CD4-positive, CD25-positive, alpha-beta regulatory T cell (primary cell): ENCODE data around the gene RASAL2. TPM values are rescaled to one million over a fixed set of nuclear protein-coding genes. Genes with fewer than 3 reads are reported as not detected.

Experiments used
- ATAC-seq, 2 donors: fragments of 150-1000 bp; cut with Tn5 transposase; one replicate each; pipeline ENCODE4 v1.10.0; 2021; ENCODE audit warnings: low read depth in 2 of 2, moderate number of reproducible peaks in 2 of 2, moderate library complexity in 1 of 2
- DNase-seq, 3 donors: peaks; one replicate each; pipeline versions ENCODE4 v3.0.0 to v3.0.0-alpha.2; 2012 to 2022; ENCODE audit warnings: mixed read lengths in 1 of 3
- H3K27ac ChIP-seq: one replicate; pipeline ENCODE4 v1.7.0; 2013; ENCODE audit warnings: mild to moderate bottlenecking, low read length; ENCODE audit not compliant: insufficient read depth, poor library complexity, severe bottlenecking
- H3K27me3 ChIP-seq: one replicate; pipeline ENCODE4 v1.7.0; 2013; ENCODE audit warnings: low read length; ENCODE audit not compliant: control insufficient read depth, insufficient read depth
- H3K36me3 ChIP-seq: one replicate; pipeline ENCODE4 v1.7.0; 2013; ENCODE audit warnings: mild to moderate bottlenecking, low read length, moderate library complexity; ENCODE audit not compliant: control insufficient read depth, insufficient read depth
- H3K4me1 ChIP-seq: 2 replicates; pipeline ENCODE4 v1.7.0; 2013; ENCODE audit warnings: mild to moderate bottlenecking, low read length; ENCODE audit not compliant: insufficient read depth, control insufficient read depth, poor library complexity, severe bottlenecking
- H3K4me3 ChIP-seq: one replicate; pipeline ENCODE4 v1.7.0; 2013; ENCODE audit warnings: low read depth, mild to moderate bottlenecking, low read length, moderate library complexity
- H3K9me3 ChIP-seq, 2 experiments: 1 replicate in 1 of 2; 2 replicates in 1 of 2; pipeline ENCODE4 v1.7.0; 2013; ENCODE audit warnings: low read length in 2 of 2, mild to moderate bottlenecking in 1 of 2, moderate library complexity in 1 of 2; ENCODE audit not compliant: control insufficient read depth in 2 of 2
- H3K27ac Mint-ChIP-seq, 3 donors: one replicate each; pipeline ENCODE4 v1.8.0; 2020 to 2022; ENCODE audit warnings: mild to moderate bottlenecking in 3 of 3, mixed read lengths in 3 of 3, moderate library complexity in 2 of 3
- H3K27me3 Mint-ChIP-seq: one replicate; pipeline ENCODE4 v1.8.0; 2022; ENCODE audit warnings: mild to moderate bottlenecking, mixed read lengths
- H3K36me3 Mint-ChIP-seq: one replicate; pipeline ENCODE4 v1.8.0; 2020; ENCODE audit warnings: mixed read lengths
- H3K4me1 Mint-ChIP-seq, 4 donors: one replicate each; pipeline ENCODE4 v1.8.0; 2020 to 2022; ENCODE audit warnings: mixed read lengths in 4 of 4, mild to moderate bottlenecking in 1 of 4
- H3K4me3 Mint-ChIP-seq, 4 donors: one replicate each; pipeline ENCODE4 v1.8.0; 2020 to 2022; ENCODE audit warnings: mild to moderate bottlenecking in 4 of 4, mixed read lengths in 4 of 4, moderate library complexity in 3 of 4
- H3K9me3 Mint-ChIP-seq, 7 donors: one replicate each; pipeline ENCODE4 v1.8.0; 2020 to 2022; ENCODE audit warnings: mixed read lengths in 7 of 7, mild to moderate bottlenecking in 3 of 7, moderate library complexity in 2 of 7
- polyA plus RNA-seq, 4 donors: library from polyadenylated mRNA; unstranded; fragments of 300-500 nt; fragmentation: Illumina TruSeq; gene quantifications; one replicate each; pipeline ENCODE4 v1.2.3, GENCODE V29; 2021
- total RNA-seq: library from RNA; stranded (reverse); gene quantifications from one replicate; pipeline ENCODE4 v1.2.3, GENCODE V29; 2022

RASAL2 gene
- total and polyA plus RNA-seq, 5 donors from 2014 or later = not detected

- Histone ChIP-seq H3K27ac (no peak overlapping the region), H3K4me1 (no peaks in the 10 kb centered on the region), H3K9me3 (no peaks in the 10 kb centered on the region), H3K27me3 (no peaks in the 10 kb centered on the region), H3K4me3 (no peak overlapping the region), H3K36me3 (no peaks in the 10 kb centered on the region)
- H3K4me3 Mint-ChIP-seq = no peak overlapping the region
- DNase-seq (no peak), ATAC-seq (no peak)
- no peaks in the 10 kb centered on the region for H3K4me1 Mint-ChIP-seq
- no peaks in the 10 kb centered on the region for H3K36me3 Mint-ChIP-seq
- H3K27me3 Mint-ChIP-seq = no peaks in the 10 kb centered on the region
- peaks cover 0 to 6% (median 0%) of the 10 kb centered on the region in 7 donors for H3K9me3 Mint-ChIP-seq
- no peak overlapping the region for H3K27ac Mint-ChIP-seq
These were observed 305.3 kb downstream of the RASAL2 start for GRCh38 chr1:178399177-178399728.

DNA sequence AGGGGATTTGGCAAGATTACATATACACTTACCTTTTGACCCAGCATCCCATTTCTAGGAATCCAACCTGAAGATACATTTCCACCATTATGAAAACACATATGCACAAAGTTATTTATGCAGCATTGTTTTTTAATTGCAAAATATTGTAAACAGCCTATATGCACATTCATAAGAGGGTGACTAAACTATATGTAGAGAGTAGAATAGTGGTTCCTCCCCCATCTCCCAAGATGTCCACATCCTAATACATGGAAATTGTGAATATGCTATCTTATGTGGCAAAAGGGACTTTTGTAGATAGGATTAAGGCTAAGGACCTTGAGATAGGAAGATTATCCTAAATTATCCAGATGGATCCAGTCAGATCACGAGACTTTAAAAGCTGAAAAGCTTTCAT lies 311.2 kb downstream of the RASAL2 start:
- Mint-ChIP-seq H3K27me3 (peaks cover 6% of the 10 kb centered on the region), H3K9me3 (peaks cover 0 to 6% (median under 1%) of the 10 kb centered on the region in 7 donors), H3K4me1 (no peaks in the 10 kb centered on the region), H3K36me3 (no peaks in the 10 kb centered on the region), H3K4me3 (no peak overlapping the region), H3K27ac (no peak overlapping the region)
- Histone ChIP-seq H3K27me3 (no peaks in the 10 kb centered on the region), H3K4me3 (no peak overlapping the region), H3K4me1 (no peaks in the 10 kb centered on the region), H3K36me3 (no peaks in the 10 kb centered on the region), H3K27ac (no peak overlapping the region), H3K9me3 (no peaks in the 10 kb centered on the region)
- no peak for ATAC-seq
- DNase-seq = no peak

- no peak overlapping the region for H3K27ac Mint-ChIP-seq
- Histone ChIP-seq H3K4me1 (no peaks in the 10 kb centered on the region), H3K4me3 (no peak overlapping the region), H3K27me3 (no peaks in the 10 kb centered on the region), H3K36me3 (no peaks in the 10 kb centered on the region), H3K27ac (no peak overlapping the region), H3K9me3 (no peaks in the 10 kb centered on the region)
- no peaks in the 10 kb centered on the region for H3K36me3 Mint-ChIP-seq
- H3K9me3 Mint-ChIP-seq = peaks cover 0 to 6% (median 2%) of the 10 kb centered on the region in 7 donors
- H3K4me3 Mint-ChIP-seq = no peak overlapping the region
- H3K27me3 Mint-ChIP-seq = peaks cover 6% of the 10 kb centered on the region
- no peaks in the 10 kb centered on the region for H3K4me1 Mint-ChIP-seq
- ATAC-seq (no peak), DNase-seq (no peak)
These were observed 313.3 kb downstream of the RASAL2 start for GRCh38 chr1:178407215-178407614.

GRCh38 chr1:178407655-178408054 lies 313.8 kb downstream of the RASAL2 start:
- H3K27me3 ChIP-seq = no peaks in the 10 kb centered on the region
- no peak overlapping the region for H3K27ac ChIP-seq
- peaks cover 6% of the 10 kb centered on the region for H3K27me3 Mint-ChIP-seq
- no peaks in the 10 kb centered on the region for H3K9me3 ChIP-seq
- H3K4me3 Mint-ChIP-seq = no peak overlapping the region
- ATAC-seq (no peak), DNase-seq (no peak)
- H3K36me3 ChIP-seq = no peaks in the 10 kb centered on the region
- no peak overlapping the region for H3K27ac Mint-ChIP-seq
- H3K4me1 ChIP-seq = no peaks in the 10 kb centered on the region
- peaks cover 0 to 6% (median 2%) of the 10 kb centered on the region in 7 donors for H3K9me3 Mint-ChIP-seq
- no peaks in the 10 kb centered on the region for H3K36me3 Mint-ChIP-seq
- H3K4me1 Mint-ChIP-seq = no peaks in the 10 kb centered on the region
- H3K4me3 ChIP-seq = no peak overlapping the region

DNA sequence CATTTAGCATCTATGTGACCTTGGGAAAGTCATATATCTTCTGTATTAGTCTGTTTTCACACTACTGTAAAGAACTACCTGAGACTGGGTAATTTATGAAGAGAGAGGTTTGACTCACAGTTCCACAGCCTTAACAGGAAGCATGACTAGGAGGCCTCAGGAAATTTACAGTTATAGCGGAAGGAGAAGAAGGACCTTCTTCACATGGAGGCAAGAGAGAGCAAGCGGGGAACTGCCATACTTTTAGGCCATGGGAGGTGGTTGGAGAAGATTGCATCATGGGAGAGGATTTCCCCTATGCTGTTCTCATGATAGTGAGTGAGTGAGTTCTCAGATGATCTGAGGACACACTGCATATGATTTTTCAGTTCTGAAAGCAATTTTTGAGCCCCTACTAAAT lies 315.0 kb downstream of the RASAL2 start:
- Mint-ChIP-seq H3K4me1 (no peaks in the 10 kb centered on the region), H3K9me3 (peaks cover 0 to 7% (median 0%) of the 10 kb centered on the region in 7 donors), H3K4me3 (no peak overlapping the region), H3K36me3 (no peaks in the 10 kb centered on the region), H3K27me3 (peaks cover 6% of the 10 kb centered on the region), H3K27ac (no peak overlapping the region)
- Histone ChIP-seq H3K27ac (no peak overlapping the region), H3K4me3 (no peak overlapping the region), H3K36me3 (no peaks in the 10 kb centered on the region), H3K27me3 (no peaks in the 10 kb centered on the region), H3K9me3 (no peaks in the 10 kb centered on the region), H3K4me1 (no peaks in the 10 kb centered on the region)
- no peak for ATAC-seq
- DNase-seq = no peak

GRCh38 chr1:178409541-178409940 lies 315.6 kb downstream of the RASAL2 start:
- Mint-ChIP-seq H3K4me3 (no peak overlapping the region), H3K4me1 (no peaks in the 10 kb centered on the region), H3K9me3 (peaks cover 0 to 9% (median 0%) of the 10 kb centered on the region in 7 donors), H3K27me3 (peaks cover 6% of the 10 kb centered on the region), H3K36me3 (no peaks in the 10 kb centered on the region), H3K27ac (no peak overlapping the region)
- DNase-seq (no peak), ATAC-seq (no peak)
- H3K27me3 ChIP-seq = no peaks in the 10 kb centered on the region
- no peak overlapping the region for H3K4me3 ChIP-seq
- H3K4me1 ChIP-seq = no peaks in the 10 kb centered on the region
- H3K36me3 ChIP-seq = no peaks in the 10 kb centered on the region
- no peak overlapping the region for H3K27ac ChIP-seq
- no peaks in the 10 kb centered on the region for H3K9me3 ChIP-seq

DNA sequence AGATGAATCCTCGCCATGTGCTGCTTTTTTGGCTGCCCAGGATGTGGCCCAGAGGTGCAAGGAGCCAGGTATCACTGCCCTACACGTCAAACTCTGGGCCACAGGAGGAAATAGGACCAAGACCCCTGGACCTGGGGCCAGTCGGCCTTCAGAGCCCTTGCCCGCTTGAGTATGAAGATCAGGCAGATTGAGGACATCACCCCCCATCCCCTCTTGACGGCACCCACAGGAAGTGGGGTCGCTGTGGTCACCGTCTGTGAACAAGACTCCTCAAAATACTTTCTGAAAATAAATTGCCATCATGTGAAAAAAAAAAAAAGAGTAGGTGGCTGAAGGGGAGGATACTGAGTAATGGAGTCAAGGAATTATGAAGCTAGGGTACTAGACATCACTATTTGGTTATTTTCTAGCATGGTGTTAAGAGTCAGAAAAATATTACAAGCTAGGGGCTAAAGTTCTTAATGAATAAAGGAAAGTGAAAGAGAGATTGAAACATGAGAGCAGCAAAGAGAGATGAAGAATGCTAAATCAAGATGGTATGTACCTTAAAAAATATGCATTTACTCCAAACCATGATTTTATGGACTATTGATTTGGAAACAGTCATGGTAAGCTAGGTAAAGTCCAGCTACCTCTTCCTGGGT lies 318.0 kb downstream of the RASAL2 start:
- ATAC-seq = no peak
- Histone ChIP-seq H3K27ac (no peak overlapping the region), H3K9me3 (no peaks in the 10 kb centered on the region), H3K36me3 (no peaks in the 10 kb centered on the region), H3K4me1 (no peaks in the 10 kb centered on the region), H3K4me3 (no peak overlapping the region), H3K27me3 (no peaks in the 10 kb centered on the region)
- no peak overlapping the region for H3K27ac Mint-ChIP-seq
- DNase-seq = no peak
- H3K27me3 Mint-ChIP-seq = no peaks in the 10 kb centered on the region
- peaks cover 0 to 12% (median 2%) of the 10 kb centered on the region in 7 donors for H3K9me3 Mint-ChIP-seq
- H3K36me3 Mint-ChIP-seq = no peaks in the 10 kb centered on the region
- H3K4me1 Mint-ChIP-seq = no peaks in the 10 kb centered on the region
- H3K4me3 Mint-ChIP-seq = no peak overlapping the region

GRCh38 chr1:178412400-178412770 lies 318.5 kb downstream of the RASAL2 start:
- Histone ChIP-seq H3K36me3 (no peaks in the 10 kb centered on the region), H3K27me3 (no peaks in the 10 kb centered on the region), H3K4me3 (no peak overlapping the region), H3K9me3 (no peaks in the 10 kb centered on the region), H3K4me1 (no peaks in the 10 kb centered on the region), H3K27ac (no peak overlapping the region)
- Mint-ChIP-seq H3K27ac (no peak overlapping the region), H3K9me3 (peaks cover 0 to 12% (median 2%) of the 10 kb centered on the region in 7 donors), H3K4me3 (no peak overlapping the region), H3K36me3 (no peaks in the 10 kb centered on the region), H3K4me1 (no peaks in the 10 kb centered on the region), H3K27me3 (no peaks in the 10 kb centered on the region)
- DNase-seq (no peak), ATAC-seq (no peak)
